Stomach (tissue), 9 donors: Measurements from ENCODE around the gene BCAP31. TPM values are rescaled to one million over a fixed set of nuclear protein-coding genes. Genes with fewer than 3 reads are reported as not detected.
A peak's percentile ranks its signal among the peaks of the same experiment; 100 is the strongest.
"Not testable (repeated sequence)": the region's sequence is repeated elsewhere in the genome, so short reads cannot be mapped to it uniquely, and the experiment has no call there.

ENCODE experiments used
- DNase-seq, 2 donors: peaks; one replicate each; pipeline versions ENCODE4 v3.0.0 to v3.0.0-alpha.2; 2013 to 2019
- H3K27ac ChIP-seq, 5 donors: fragments of 200-600 bp in 4 of 5; sonication (generic) in 4 of 5; one replicate each; pipeline ENCODE4 v1.5.1; 2013 to 2019; ENCODE audit warnings: mild to moderate bottlenecking in 1 of 5, moderate library complexity in 1 of 5
- H3K27me3 ChIP-seq, 3 donors: fragments of 200-600 bp; sonication (generic); one replicate each; pipeline ENCODE4 v1.5.1; 2017 to 2019; ENCODE audit warnings: mixed run types in 1 of 3
- H3K36me3 ChIP-seq, 4 donors: fragments of 200-600 bp; sonication (generic); 1 replicate in 3 of 4; 2 replicates in 1 of 4; pipeline ENCODE4 v1.5.1; 2016 to 2019
- H3K4me1 ChIP-seq, 4 donors: fragments of 200-600 bp; sonication (generic); one replicate each; pipeline ENCODE4 v1.5.1; 2016 to 2019
- H3K4me3 ChIP-seq, 4 donors: fragments of 200-600 bp; sonication (generic) in 3 of 4; one replicate each; pipeline ENCODE4 v1.5.1; 2016 to 2019; ENCODE audit warnings: mild to moderate bottlenecking in 1 of 4
- H3K9me3 ChIP-seq, 4 donors: fragments of 200-600 bp; sonication (generic); one replicate each; pipeline ENCODE4 v1.5.1; 2016 to 2019
- EP300 ChIP-seq: sonication (generic); formaldehyde crosslinking; IDR thresholded peaks from one replicate; pipeline ENCODE4 v1.6.1; 2017; ENCODE audit warnings: antibody characterized with exemption
- POLR2A ChIP-seq, 4 donors: fragments of 450-650 bp; IDR thresholded peaks; one replicate each; pipeline ENCODE4 v1.6.1; 2016; ENCODE audit warnings: antibody characterized with exemption in 4 of 4, control low read depth in 2 of 4, mild to moderate bottlenecking in 1 of 4, moderate library complexity in 1 of 4
- POLR2AphosphoS5 ChIP-seq, 3 donors: sonication (generic); formaldehyde crosslinking; IDR thresholded peaks; one replicate each; pipeline ENCODE4 v1.6.1; 2016; ENCODE audit warnings: antibody characterized with exemption in 3 of 3
- WGBS, 5 donors: extraction: QIAGEN DNeasy Blood & Tissue Kit in 3 of 5; methylation state at CpG; one replicate each; pipeline versions ENCODE4 v1.1.5 to v1.1.7; 2013 to 2018; 5-methylcytosine and 5-hydroxymethylcytosine counted together
- intact Hi-C: fragments of 100-400 bp; cut with DNase I; formaldehyde crosslinking; loops from one replicate; pipeline ENCODE4 v1.15.1; 2023; ENCODE audit warnings: low total_unique reads
- polyA plus RNA-seq, 3 donors: library from polyadenylated mRNA; stranded (reverse); fragments of 200-250 nt; gene quantifications; one replicate each; pipeline ENCODE4 v1.2.3, GENCODE V29; 2013
- total RNA-seq, 5 donors: library from RNA; depleted of rRNA; stranded (reverse); fragments of >200 nt; gene quantifications; one replicate each; pipeline versions ENCODE4 v1.1.0 to v1.2.3, GENCODE V29; 2014 to 2016
- TF ChIP-seq, protein P1 (sequence below), 7 experiments: fragments of 450-650 bp in 4 of 7; fragments of 200-600 bp in 3 of 7; sonication (generic) in 3 of 7; IDR thresholded peaks; one replicate each; pipeline ENCODE4 v1.5.1; 2016 to 2019; ENCODE audit warnings: antibody characterized with exemption in 7 of 7, control low read depth in 2 of 7, mild to moderate bottlenecking in 1 of 7
- donor health status: healthy with polysubstance abuse.
- donor health status: Bipolar disorder and iron deficiency.
- donor health status: healthy.

The BCAP31 gene
- total and polyA plus RNA-seq, 8 donors = 0.58 to 156 (median 82.0) TPM

DNA sequence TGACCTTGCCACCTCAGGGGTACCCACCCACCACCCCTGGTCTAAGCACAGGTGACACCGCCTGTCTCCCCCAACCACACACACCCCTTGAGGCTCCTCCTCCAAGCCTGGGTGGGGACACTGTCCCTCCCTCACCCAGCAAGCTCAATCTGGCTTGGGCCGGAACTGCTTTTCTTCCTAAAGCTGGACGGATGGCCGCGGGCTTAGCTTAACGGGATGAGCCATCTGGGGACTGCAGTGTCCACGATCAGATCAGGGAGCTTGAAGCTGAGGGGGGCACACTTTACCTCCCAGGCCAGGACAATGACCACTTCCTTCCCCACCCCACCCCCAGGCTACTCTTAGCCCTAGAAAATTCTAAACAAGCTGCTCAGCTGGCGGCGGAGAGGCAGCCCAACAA is 37.5 kb downstream of the BCAP31 start:
- Histone ChIP-seq H3K36me3 (no peaks in the 10 kb centered on the region), H3K27me3 (peaks cover 8 to 21% (median 20%) of the 10 kb centered on the region in 3 donors), H3K4me3 (no peak overlapping the region), H3K27ac (peak overlapping the region in 1 of 5 donors; percentile 77), H3K9me3 (peaks cover 0 to 14% (median 4%) of the 10 kb centered on the region in 4 donors), H3K4me1 (peaks cover 0 to 24% (median 20%) of the 10 kb centered on the region in 4 donors)
- intact Hi-C loops = no loop called here
- WGBS, 5 donors = 34 to 55% (median 41%) methylated on average over 8 to 9 of the region's 9 CpGs; no CpG with 5 or more reads in 1 of the 5 donors
- no peak for TF ChIP-seq POLR2A (IDR thresholded peaks at IDR 0.05)
- TF ChIP-seq EP300 = no peak
- TF ChIP-seq, protein P1, sequence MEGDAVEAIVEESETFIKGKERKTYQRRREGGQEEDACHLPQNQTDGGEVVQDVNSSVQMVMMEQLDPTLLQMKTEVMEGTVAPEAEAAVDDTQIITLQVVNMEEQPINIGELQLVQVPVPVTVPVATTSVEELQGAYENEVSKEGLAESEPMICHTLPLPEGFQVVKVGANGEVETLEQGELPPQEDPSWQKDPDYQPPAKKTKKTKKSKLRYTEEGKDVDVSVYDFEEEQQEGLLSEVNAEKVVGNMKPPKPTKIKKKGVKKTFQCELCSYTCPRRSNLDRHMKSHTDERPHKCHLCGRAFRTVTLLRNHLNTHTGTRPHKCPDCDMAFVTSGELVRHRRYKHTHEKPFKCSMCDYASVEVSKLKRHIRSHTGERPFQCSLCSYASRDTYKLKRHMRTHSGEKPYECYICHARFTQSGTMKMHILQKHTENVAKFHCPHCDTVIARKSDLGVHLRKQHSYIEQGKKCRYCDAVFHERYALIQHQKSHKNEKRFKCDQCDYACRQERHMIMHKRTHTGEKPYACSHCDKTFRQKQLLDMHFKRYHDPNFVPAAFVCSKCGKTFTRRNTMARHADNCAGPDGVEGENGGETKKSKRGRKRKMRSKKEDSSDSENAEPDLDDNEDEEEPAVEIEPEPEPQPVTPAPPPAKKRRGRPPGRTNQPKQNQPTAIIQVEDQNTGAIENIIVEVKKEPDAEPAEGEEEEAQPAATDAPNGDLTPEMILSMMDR (IDR thresholded peaks at IDR 0.05) = no peak
- TF ChIP-seq POLR2AphosphoS5 (IDR thresholded peaks at IDR 0.05) = no peak
- peak in 1 of 2 donors; percentile 67 for DNase-seq

DNA sequence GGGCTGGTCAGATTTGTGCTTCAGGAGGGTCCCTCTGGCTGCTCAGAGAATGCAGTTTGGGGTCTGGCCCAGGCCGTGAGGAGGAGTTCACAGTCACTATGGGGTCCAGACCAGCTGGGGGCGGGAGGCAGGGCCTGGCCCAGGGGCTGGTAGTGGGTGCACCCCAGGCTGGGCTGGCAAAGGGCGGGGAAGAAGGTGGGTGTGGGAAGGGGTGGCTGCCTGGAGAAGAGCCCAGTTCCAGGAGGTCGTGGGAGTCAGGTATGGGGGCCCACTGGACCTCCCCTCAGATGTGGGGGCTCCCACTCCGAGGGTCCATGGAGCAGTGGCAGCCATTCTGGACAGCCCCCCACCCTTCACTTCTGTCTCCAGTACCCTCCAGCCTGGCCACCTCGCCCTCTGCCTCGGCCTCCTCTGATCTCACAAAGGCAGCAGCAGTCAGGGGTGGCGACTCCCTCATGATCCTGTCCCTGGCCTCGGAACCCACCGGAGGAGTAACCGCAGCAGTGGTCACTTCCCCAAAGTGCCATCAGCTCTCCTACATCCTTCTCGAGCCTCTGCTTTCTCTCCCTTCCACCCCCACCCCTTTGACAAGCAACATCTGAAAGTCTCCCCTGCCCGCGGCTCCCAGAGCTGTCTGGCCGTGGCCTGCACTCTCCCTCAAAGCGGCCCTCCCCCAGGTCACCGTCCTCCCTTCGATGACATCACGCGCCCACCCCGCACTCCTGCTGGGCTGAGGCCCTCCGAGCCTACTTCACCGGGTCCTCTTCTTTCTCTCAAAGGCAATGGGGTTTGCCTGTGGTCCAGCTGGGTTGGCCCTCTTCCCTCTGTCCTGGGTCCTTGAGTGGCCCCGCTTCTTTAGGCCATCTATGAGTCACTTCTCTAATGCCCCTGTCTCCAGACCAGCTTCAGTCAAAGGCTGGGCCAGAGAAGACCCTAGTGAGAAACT is 38.2 kb downstream of the BCAP31 start:
- Histone ChIP-seq H3K27me3 (peaks cover 8 to 21% (median 20%) of the 10 kb centered on the region in 3 donors), H3K9me3 (peaks cover 0 to 14% (median 4%) of the 10 kb centered on the region in 4 donors), H3K36me3 (no peaks in the 10 kb centered on the region), H3K4me3 (no peak overlapping the region), H3K27ac (peak overlapping the region in 1 of 5 donors; percentile 77), H3K4me1 (peaks cover 0 to 24% (median 20%) of the 10 kb centered on the region in 4 donors)
- intact Hi-C loops = no loop called here
- WGBS, 5 donors = 72 to 79% (median 75%) methylated on average over 13 to 24 of the region's 24 CpGs
- TF ChIP-seq POLR2A (IDR thresholded peaks at IDR 0.05) (no peak), EP300 (no peak), POLR2AphosphoS5 (IDR thresholded peaks at IDR 0.05) (no peak)
- TF ChIP-seq, protein P1 (IDR thresholded peaks at IDR 0.05) = no peak
- DNase-seq = peak in 1 of 2 donors; percentile 34

DNA sequence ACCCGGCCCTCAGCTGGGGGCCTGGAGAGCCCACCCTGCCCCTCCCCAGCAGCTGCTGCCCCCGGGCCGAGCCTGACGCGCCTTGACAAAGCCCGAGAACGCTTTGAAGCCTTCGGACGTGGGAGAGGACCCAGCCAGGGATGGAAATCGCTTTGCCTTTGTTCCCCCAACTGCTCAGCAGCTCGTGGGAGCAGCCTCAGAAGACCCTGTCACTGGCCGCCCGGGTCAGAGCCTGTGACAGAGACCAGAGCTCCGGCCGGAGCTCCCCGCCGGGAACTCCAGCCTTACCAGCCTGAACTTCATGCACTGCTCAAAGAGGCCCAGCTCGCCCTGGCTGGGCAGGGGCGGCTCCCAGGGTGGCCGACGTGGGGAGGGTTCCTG is 39.0 kb downstream of the BCAP31 start:
- H3K4me1 ChIP-seq = peaks cover 0 to 24% (median 17%) of the 10 kb centered on the region in 4 donors
- 53 to 57% (median 54%) methylated on average over 4 to 21 of the region's 21 CpGs; no CpG with 5 or more reads in 1 of the 5 donors for WGBS, 5 donors
- intact Hi-C loops = no loop called here
- no peak overlapping the region for H3K4me3 ChIP-seq
- peaks cover 0 to 14% (median 4%) of the 10 kb centered on the region in 4 donors for H3K9me3 ChIP-seq
- no peak for DNase-seq
- no peaks in the 10 kb centered on the region for H3K36me3 ChIP-seq
- no peak overlapping the region for H3K27ac ChIP-seq
- peaks cover 8 to 21% (median 20%) of the 10 kb centered on the region in 3 donors for H3K27me3 ChIP-seq
- no peak for TF ChIP-seq POLR2A (IDR thresholded peaks at IDR 0.05)
- no peak for TF ChIP-seq EP300
- TF ChIP-seq POLR2AphosphoS5 (IDR thresholded peaks at IDR 0.05) = no peak
- TF ChIP-seq, protein P1 (IDR thresholded peaks at IDR 0.05) = no peak

DNA sequence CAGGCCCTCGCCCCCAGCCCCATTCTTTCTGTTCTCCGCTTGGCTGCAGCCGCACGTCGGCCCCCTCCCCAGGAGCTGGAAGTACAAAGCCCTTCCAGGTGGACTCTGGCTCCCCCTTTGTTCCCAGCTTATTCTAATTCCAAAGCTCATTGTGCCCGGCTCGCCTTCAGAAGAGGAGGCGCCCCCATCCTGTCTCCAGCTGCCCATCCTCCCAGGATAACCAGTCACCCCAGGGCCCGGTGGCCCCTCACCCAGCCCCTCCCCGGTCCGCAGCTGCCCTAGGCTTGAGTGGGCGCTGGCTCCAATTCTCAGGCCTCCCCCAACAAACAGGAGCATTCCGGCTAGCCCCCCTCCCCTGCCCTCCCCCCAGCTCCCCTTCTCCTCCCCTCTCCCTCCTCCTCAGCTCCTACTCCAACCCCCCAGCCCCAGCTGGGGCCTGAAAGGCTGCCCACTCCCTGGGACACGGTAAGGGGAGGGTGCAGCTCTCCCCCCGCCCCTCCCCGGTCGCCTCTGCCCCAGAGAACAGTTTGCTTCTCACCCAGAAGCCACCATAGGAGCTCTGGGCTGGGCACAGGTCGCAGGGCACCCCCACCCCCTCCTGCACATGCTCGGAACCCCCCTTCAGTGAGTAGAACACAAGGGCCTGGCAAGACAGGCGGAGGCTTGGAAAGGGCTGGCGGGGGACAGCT is 39.6 kb downstream of the BCAP31 start:
- no peak for DNase-seq
- Histone ChIP-seq H3K9me3 (peaks cover 0 to 14% (median 4%) of the 10 kb centered on the region in 4 donors), H3K36me3 (no peaks in the 10 kb centered on the region), H3K27ac (no peak overlapping the region), H3K4me3 (no peak overlapping the region), H3K4me1 (peaks cover 0 to 19% (median 13%) of the 10 kb centered on the region in 4 donors), H3K27me3 (peaks cover 8 to 21% (median 20%) of the 10 kb centered on the region in 3 donors)
- intact Hi-C loops = no loop called here
- 31 to 49% (median 39%) methylated on average over 10 to 21 of the region's 21 CpGs for WGBS, 5 donors
- no peak for TF ChIP-seq POLR2A (IDR thresholded peaks at IDR 0.05)
- TF ChIP-seq, protein P1 (IDR thresholded peaks at IDR 0.05) = no peak
- no peak for TF ChIP-seq EP300

DNA sequence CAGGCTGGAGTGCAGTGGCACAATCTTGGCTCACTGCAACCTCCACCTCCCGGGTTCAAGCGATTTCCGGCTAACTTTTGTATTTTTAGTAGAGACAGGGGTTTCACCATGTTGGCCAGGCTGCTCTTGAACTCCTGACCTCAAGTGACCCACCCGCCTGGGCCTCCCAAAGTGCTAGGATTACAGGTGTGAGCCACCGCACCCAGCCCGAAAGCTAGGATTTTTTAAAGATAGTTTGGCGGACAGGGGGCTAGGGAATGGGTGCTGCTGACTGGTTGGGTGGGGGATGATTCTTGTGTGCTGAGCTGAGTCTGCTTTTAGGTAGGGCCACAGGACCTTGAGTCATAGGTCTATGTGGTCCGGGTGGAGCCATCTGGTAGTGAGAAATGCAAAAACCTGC is 40.7 kb downstream of the BCAP31 start:
- H3K4me1 ChIP-seq, H3K27ac ChIP-seq, intact Hi-C loops, H3K4me3 ChIP-seq, H3K36me3 ChIP-seq, DNase-seq: not testable (repeated sequence)
- Histone ChIP-seq H3K27me3 (peaks cover 8 to 21% (median 20%) of the 10 kb centered on the region in 3 donors), H3K9me3 (peaks cover 0 to 14% (median 4%) of the 10 kb centered on the region in 4 donors)
- WGBS, 5 donors = 93 to 99% (median 96%) methylated on average over 8 of the region's 8 CpGs
